ENCODE measurements around the gene KRT83. TPM values are rescaled to one million over a fixed set of nuclear protein-coding genes. Genes with fewer than 3 reads are reported as not detected.

Gene KRT83
- polyA plus RNA-seq, 1 of the 3 experiments (the other 2 are of a cell fraction): 0.03 TPM

GRCh38 chr12:52310622-52311284, 10.4 kb downstream of the KRT83 start:
- peaks cover 0 to 9% of the 10 kb centered on the region in 2 experiments; a peak in 1 of 4 replicates for H3K4me1 ChIP-seq (ENCODE audit: control insufficient read depth in 1 of 2, insufficient read depth in 2 of 2, low read depth in 1 of 2, low read length in 1 of 2)
- H3F3A ChIP-seq (replicated peaks; ENCODE audit: insufficient read depth): no peaks in the 10 kb centered on the region
- no peak overlapping the region for H3K4me2 ChIP-seq
- TF ChIP-seq SIN3A (IDR thresholded peaks at IDR 0.05; ENCODE audit: borderline replicate concordance, low read depth, low read length) (no peak), NFIC (IDR thresholded peaks at IDR 0.05; ENCODE audit: borderline replicate concordance) (no peak), RXRA (IDR thresholded peaks at IDR 0.05; ENCODE audit: borderline replicate concordance, low read depth) (no peak), TAF1 (IDR thresholded peaks at IDR 0.05; ENCODE audit: borderline replicate concordance, low read depth, low read length) (no peak), CHD2 (IDR thresholded peaks at IDR 0.05; ENCODE audit: low read length, partially characterized antibody) (no peak), EZH2phosphoT487 (IDR thresholded peaks at IDR 0.05; ENCODE audit: borderline replicate concordance, low read depth) (no peak), TCF12 (IDR thresholded peaks at IDR 0.05) (no peak), POLR2AphosphoS5 (IDR thresholded peaks at IDR 0.05; ENCODE audit: low read depth, low read length) (no peak), MAX (IDR thresholded peaks at IDR 0.05; ENCODE audit: low read depth) (no peak), JUND (IDR thresholded peaks at IDR 0.05) (no peak), GATA2 (CRISPR knock-in tag; IDR thresholded peaks at IDR 0.05) (no peak), PBX3 (IDR thresholded peaks at IDR 0.05) (no peak), YY1 (IDR thresholded peaks at IDR 0.05; ENCODE audit: low read depth) (no peak), IRF3 (IDR thresholded peaks at IDR 0.05; ENCODE audit: low read depth, low read length) (no peak), RAD21 (IDR thresholded peaks at IDR 0.05; ENCODE audit: low read length) (no peak), RFX5 (IDR thresholded peaks at IDR 0.05; ENCODE audit: low read length) (no peak), ELF1 (IDR thresholded peaks at IDR 0.05) (no peak), MEF2A (IDR thresholded peaks at IDR 0.05; ENCODE audit: borderline replicate concordance, low read depth) (no peak), ZBTB33 (IDR thresholded peaks at IDR 0.05; ENCODE audit: borderline replicate concordance, low read depth) (no peak)
- H3K27ac ChIP-seq (ENCODE audit: low read depth in 2 of 2, low read length in 1 of 2): no peak overlapping the region
- CTCF ChIA-PET: interaction anchor here (1.0 to 13.3 kb wide), 15 partner anchors 13 to 671 kb away, joined by 3 to 218 read pairs (median 5); partner anchors contain the start of gene KRT83
- H3K4me3 ChIP-seq (ENCODE audit: low read depth in 2 of 2, low read length in 1 of 2): no peak overlapping the region
- no peaks in the 10 kb centered on the region for H3K9me3 ChIP-seq
- no peak overlapping the region for H2AFZ ChIP-seq (ENCODE audit: low read depth)
- WGBS (ENCODE audit: low lambda C conversion rate): 50% methylated on average over 4 of the region's 5 CpGs
- H3K27me3 ChIP-seq (ENCODE audit: insufficient read depth): no peaks in the 10 kb centered on the region
- no peak for DNase-seq
- H3K9ac ChIP-seq: no peak overlapping the region
- POLR2A ChIA-PET: no interaction called here
- H3K79me2 ChIP-seq (ENCODE audit: insufficient read depth): no peaks in the 10 kb centered on the region
- no peaks in the 10 kb centered on the region for H4K20me1 ChIP-seq (ENCODE audit: insufficient read depth)
- H3K9me2 ChIP-seq: no peaks in the 10 kb centered on the region
- H3K36me3 ChIP-seq (replicated peaks in 1 of 2; ENCODE audit: control insufficient read depth in 1 of 2, insufficient read depth in 2 of 2, low read length in 1 of 2): no peaks in the 10 kb centered on the region

Data from SK-N-SH (cell line).